Measurements from ENCODE around the gene AQP1. TPM values are rescaled to one million over a fixed set of nuclear protein-coding genes. Genes with fewer than 3 reads are reported as not detected.

AQP1 gene
- total RNA-seq, 1 donor from 2014 or later = not detected

- H3K4me1 Mint-ChIP-seq (ENCODE audit: low read depth, unreplicated experiment) = peaks cover 15% of the 10 kb centered on the region
- H3K9me3 Mint-ChIP-seq (ENCODE audit: unreplicated experiment) = peaks cover 1% of the 10 kb centered on the region
- H3K4me3 Mint-ChIP-seq (ENCODE audit: unreplicated experiment) = no peak overlapping the region
- no peak overlapping the region for H3K27ac Mint-ChIP-seq (ENCODE audit: unreplicated experiment)
- TF ChIP-seq CTCF (IDR thresholded peaks at IDR 0.05; ENCODE audit: partially characterized antibody, unreplicated experiment) = no peak
- DNase-seq = no peak
- H3K27me3 Mint-ChIP-seq (ENCODE audit: unreplicated experiment) = peaks cover 13% of the 10 kb centered on the region
- no peaks in the 10 kb centered on the region for H3K36me3 Mint-ChIP-seq (ENCODE audit: unreplicated experiment)
Measured at GRCh38 chr7:30908681-30909080, 3.0 kb upstream of the AQP1 start.

- H3K4me1 Mint-ChIP-seq (ENCODE audit: low read depth, unreplicated experiment) = peaks cover 15% of the 10 kb centered on the region
- TF ChIP-seq CTCF (IDR thresholded peaks at IDR 0.05; ENCODE audit: partially characterized antibody, unreplicated experiment) = no peak
- H3K27ac Mint-ChIP-seq (ENCODE audit: unreplicated experiment) = no peak overlapping the region
- H3K36me3 Mint-ChIP-seq (ENCODE audit: unreplicated experiment) = no peaks in the 10 kb centered on the region
- DNase-seq = no peak
- H3K9me3 Mint-ChIP-seq (ENCODE audit: unreplicated experiment) = peaks cover 1% of the 10 kb centered on the region
- no peak overlapping the region for H3K4me3 Mint-ChIP-seq (ENCODE audit: unreplicated experiment)
- peaks cover 8% of the 10 kb centered on the region for H3K27me3 Mint-ChIP-seq (ENCODE audit: unreplicated experiment)
Measured at GRCh38 chr7:30909431-30909830, 2.2 kb upstream of the AQP1 start.

- no peak for TF ChIP-seq CTCF (IDR thresholded peaks at IDR 0.05; ENCODE audit: partially characterized antibody, unreplicated experiment)
- peaks cover 8% of the 10 kb centered on the region for H3K27me3 Mint-ChIP-seq (ENCODE audit: unreplicated experiment)
- H3K4me3 Mint-ChIP-seq (ENCODE audit: unreplicated experiment) = no peak overlapping the region
- no peaks in the 10 kb centered on the region for H3K36me3 Mint-ChIP-seq (ENCODE audit: unreplicated experiment)
- peaks cover 1% of the 10 kb centered on the region for H3K9me3 Mint-ChIP-seq (ENCODE audit: unreplicated experiment)
- H3K4me1 Mint-ChIP-seq (ENCODE audit: low read depth, unreplicated experiment) = peaks cover 16% of the 10 kb centered on the region
- no peak for DNase-seq
- no peak overlapping the region for H3K27ac Mint-ChIP-seq (ENCODE audit: unreplicated experiment)
Measured at GRCh38 chr7:30910411-30911073, 1.1 kb upstream of the AQP1 start.

DNA sequence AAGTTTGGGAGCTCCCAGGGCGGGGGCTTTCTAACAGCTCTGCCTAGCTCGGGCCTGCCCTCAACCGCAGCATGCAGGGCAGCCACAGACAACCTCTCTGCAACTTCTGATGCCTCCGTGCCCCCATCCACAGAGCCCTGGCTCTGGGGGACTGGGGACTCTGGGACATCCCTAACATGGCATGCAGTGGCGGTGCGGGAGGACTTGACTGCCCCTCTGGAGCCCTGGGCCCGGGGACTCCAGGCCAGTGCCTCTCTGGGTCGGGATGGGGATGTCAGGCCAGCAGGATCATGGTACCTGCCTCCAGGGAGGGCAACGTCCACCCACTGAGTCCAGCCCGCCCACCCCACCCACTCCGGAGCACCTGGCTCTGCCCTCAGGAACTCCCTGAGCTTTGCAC is 520 bp upstream of the AQP1 start:
- TF ChIP-seq CTCF (IDR thresholded peaks at IDR 0.05; ENCODE audit: partially characterized antibody, unreplicated experiment) = no peak
- H3K4me1 Mint-ChIP-seq (ENCODE audit: low read depth, unreplicated experiment) = peaks cover 16% of the 10 kb centered on the region
- peaks cover 1% of the 10 kb centered on the region for H3K9me3 Mint-ChIP-seq (ENCODE audit: unreplicated experiment)
- DNase-seq = no peak
- H3K27me3 Mint-ChIP-seq (ENCODE audit: unreplicated experiment) = peaks cover 8% of the 10 kb centered on the region
- no peaks in the 10 kb centered on the region for H3K36me3 Mint-ChIP-seq (ENCODE audit: unreplicated experiment)
- H3K27ac Mint-ChIP-seq (ENCODE audit: unreplicated experiment) = no peak overlapping the region
- no peak overlapping the region for H3K4me3 Mint-ChIP-seq (ENCODE audit: unreplicated experiment)

DNA sequence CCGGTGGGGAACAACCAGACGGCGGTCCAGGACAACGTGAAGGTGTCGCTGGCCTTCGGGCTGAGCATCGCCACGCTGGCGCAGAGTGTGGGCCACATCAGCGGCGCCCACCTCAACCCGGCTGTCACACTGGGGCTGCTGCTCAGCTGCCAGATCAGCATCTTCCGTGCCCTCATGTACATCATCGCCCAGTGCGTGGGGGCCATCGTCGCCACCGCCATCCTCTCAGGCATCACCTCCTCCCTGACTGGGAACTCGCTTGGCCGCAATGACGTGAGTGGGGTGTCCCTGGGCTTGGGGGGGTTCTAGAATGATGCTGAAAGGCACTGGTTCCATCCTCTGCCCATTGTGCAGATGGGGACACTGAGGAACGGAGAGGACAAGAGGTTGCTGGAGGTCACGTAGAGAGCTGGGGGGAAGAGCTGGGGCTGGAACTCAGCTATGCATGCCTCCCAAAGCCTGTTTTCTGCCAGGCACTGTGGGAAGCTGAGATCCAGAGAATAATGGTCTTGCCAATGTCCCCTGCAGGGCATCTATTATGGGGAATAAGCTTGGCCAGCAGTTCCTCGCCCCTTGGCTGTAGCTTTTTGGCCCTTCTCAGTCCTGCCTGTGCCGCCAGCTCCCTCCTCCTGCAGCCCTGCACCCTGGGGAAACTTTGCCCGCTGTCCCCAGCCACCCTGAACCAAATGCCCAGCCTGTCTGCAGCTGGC is 523 bp downstream of the AQP1 start:
- Mint-ChIP-seq H3K9me3 (ENCODE audit: unreplicated experiment) (peaks cover 1% of the 10 kb centered on the region), H3K4me3 (ENCODE audit: unreplicated experiment) (no peak overlapping the region), H3K4me1 (ENCODE audit: low read depth, unreplicated experiment) (peaks cover 17% of the 10 kb centered on the region), H3K36me3 (ENCODE audit: unreplicated experiment) (no peaks in the 10 kb centered on the region), H3K27me3 (ENCODE audit: unreplicated experiment) (peaks cover 8% of the 10 kb centered on the region), H3K27ac (ENCODE audit: unreplicated experiment) (no peak overlapping the region)
- TF ChIP-seq CTCF (IDR thresholded peaks at IDR 0.05; ENCODE audit: partially characterized antibody, unreplicated experiment) = no peak
- no peak for DNase-seq

Measured in glutamatergic neuron (in vitro differentiated cells).